NOMO-1 treated with dmso at 0.1 percent for 144 hours (cell line): Measurements from ENCODE around the gene FMO1.
"Not testable (repeated sequence)": the region's sequence is repeated elsewhere in the genome, so short reads cannot be mapped to it uniquely, and the experiment has no call there.

Source experiments
- DNase-seq: peaks from one replicate; lab custom pipeline; 2025; ENCODE audit not compliant: unreplicated experiment; lab: John Stamatoyannopoulos, UW

The FMO1 gene, protein sequence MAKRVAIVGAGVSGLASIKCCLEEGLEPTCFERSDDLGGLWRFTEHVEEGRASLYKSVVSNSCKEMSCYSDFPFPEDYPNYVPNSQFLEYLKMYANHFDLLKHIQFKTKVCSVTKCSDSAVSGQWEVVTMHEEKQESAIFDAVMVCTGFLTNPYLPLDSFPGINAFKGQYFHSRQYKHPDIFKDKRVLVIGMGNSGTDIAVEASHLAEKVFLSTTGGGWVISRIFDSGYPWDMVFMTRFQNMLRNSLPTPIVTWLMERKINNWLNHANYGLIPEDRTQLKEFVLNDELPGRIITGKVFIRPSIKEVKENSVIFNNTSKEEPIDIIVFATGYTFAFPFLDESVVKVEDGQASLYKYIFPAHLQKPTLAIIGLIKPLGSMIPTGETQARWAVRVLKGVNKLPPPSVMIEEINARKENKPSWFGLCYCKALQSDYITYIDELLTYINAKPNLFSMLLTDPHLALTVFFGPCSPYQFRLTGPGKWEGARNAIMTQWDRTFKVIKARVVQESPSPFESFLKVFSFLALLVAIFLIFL

DNA sequence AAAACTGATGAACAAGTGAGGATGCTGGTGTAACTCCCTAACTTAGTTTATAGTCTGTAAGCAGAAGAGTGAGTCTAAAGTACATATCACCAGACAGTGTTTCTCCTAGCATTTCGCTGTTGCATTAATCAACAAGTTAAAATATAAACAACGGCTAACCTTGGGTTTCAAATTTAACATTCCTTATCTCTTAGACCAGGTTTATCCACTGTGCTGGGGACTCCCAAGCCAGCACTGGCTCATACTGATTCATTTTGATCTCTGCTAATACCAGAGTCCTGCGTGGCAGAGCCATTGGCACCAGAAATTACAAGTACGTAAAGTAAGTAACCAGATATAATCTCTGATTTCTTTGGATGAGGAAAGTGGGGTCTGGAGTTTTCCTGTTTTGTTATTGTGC, at the start of gene FMO1:
Gene FMO1, plus strand, starts transcription at position 193 of the 400 bp plus-strand sequence. CDS start 9,594 bp downstream, outside the sequence.
- DNase-seq: no peak

DNA sequence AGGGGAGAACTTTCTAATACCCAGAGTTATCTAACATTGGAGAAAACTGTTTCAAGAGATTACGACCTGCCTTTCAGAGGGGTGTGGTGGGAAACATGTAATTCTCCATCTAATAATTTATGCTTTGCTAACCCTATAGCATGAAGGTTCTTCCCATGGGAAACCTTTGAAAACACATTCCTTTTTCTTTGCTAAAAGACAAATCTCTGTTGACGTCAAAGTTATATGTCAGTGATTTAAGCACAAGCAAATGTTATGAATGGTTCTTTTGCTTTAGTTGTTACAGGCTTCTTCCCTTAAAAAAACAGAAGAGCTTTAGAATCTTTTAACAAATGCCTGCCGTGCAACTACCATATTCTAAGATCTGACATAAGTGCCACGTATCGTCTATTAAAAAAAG, 44.0 kb upstream of the FMO1 start:
- no peak for DNase-seq

DNA sequence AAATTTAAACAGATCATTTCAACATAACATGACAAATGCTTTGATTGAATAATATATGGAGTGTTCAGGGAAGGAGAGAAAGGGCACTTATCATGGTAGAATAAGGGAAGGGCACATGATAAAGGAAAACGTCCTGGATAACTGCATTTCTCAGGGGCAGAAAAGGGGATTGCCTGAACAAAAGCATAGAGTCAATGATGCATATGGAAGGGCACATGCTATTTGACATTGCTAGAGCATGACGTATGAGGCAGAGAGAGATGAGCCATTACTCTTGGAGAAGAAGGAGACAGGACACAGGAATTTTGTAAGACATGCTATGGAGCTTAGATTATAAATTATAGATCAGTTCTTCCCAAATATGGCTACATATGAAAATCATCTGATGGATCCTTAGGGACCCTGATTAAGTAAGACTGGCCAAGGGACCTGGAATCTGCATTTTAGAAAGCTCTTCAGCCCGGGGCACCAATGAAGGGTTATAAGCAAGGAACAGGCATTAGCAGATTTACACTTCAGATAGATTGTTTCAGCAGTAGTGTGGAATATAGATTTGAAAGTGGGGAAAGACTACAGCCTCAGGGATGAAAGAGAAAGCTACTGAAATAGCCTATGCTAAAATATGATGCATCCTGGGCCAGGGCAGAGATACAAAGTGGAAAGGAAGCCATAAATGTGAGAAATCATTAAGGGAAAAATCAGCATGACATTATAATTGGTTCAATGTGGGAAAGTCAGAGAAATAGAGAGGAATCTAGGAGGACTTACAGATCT, 41.9 kb upstream of the FMO1 start:
- no peak for DNase-seq

DNA sequence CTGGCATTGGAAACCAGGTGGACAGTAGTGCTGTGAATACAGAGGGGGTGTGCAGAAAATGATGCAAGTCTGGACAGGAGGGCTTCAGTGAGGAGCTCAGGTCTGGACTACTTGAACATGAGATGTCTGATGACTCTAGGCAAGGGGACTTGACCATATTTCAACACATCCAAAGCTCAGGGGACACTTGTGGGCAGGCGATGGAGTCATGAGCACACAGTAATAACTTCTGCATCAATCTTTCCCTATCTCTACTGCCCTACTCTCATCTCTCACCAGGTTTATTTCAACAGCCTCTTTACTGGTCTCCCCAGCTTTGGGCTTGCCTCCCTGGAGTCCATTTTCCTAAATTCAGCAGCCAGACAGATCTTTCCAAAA, 41.3 kb upstream of the FMO1 start:
- no peak for DNase-seq

DNA sequence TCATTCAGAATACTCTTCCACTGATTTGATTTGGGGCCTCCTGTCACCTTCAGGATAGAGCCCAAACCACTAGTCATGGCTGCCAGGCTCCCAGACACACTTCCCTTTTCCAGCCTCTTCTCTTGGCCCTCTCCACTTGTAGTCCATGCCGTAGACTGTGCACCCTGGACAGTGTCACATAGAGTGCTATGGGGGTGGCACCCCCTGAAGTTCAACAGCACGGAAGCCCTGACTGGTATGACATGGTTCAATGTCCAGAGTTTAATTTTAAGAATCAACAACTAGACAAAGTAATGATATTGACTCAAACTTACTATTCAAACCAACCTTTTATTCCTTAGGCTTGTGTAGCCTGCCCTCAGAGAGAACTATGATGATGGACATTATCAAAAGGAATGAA, 40.9 kb upstream of the FMO1 start:
- no peak for DNase-seq

DNA sequence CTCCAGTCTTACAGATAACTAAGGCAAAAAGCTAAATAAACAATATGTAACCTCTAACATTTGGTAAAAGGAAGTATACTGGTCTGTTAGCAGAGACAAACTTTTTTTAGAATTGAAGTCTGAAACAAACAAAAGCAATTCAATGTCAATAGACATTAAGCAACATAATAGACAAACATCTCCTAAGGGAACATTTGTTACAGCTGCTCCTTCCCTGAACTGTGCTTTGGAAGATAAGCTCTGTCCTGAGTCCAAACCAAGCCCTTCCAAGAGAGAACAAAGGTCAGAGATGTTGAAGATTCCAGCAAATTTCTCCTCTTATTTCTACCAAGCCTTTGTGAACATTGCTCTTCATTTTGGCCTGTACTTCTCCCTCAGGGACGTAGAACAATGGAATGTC, 37.9 kb upstream of the FMO1 start:
- no peak for DNase-seq

DNA sequence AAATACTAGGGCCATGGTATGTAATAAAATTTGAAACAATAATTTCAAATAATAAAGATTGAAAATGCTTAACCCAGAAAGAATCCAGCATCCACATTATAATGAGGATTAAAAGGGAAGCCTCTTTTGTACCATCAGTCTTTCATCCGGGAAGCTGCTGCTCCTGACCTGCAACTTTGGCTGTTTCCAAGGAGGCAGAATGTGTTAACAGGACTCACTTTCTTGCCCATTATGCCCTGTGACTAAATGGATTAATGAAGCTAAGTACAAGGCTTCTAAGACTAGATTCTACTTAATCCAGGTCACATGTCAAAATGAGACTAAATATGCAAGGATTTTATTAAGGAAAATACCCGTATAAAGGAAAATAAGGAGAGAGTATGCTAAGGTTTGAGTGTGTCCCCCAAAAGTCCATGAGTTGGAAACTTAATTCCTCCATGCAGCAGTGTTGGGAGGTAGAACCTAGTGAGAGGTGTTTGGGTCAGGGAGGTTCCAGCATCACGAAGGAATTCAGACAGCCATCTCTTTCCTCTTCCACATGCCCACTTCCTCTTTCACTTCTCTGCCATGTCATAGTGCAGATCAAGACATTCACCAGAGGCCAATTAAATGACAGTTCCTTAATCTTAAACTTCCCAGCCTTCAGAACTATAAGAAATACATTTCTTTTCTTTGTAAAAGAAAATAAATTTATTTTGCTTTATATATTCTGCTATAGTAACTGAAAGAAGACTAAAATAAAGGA, 35.5 kb upstream of the FMO1 start:
- DNase-seq: peak; percentile 79

DNA sequence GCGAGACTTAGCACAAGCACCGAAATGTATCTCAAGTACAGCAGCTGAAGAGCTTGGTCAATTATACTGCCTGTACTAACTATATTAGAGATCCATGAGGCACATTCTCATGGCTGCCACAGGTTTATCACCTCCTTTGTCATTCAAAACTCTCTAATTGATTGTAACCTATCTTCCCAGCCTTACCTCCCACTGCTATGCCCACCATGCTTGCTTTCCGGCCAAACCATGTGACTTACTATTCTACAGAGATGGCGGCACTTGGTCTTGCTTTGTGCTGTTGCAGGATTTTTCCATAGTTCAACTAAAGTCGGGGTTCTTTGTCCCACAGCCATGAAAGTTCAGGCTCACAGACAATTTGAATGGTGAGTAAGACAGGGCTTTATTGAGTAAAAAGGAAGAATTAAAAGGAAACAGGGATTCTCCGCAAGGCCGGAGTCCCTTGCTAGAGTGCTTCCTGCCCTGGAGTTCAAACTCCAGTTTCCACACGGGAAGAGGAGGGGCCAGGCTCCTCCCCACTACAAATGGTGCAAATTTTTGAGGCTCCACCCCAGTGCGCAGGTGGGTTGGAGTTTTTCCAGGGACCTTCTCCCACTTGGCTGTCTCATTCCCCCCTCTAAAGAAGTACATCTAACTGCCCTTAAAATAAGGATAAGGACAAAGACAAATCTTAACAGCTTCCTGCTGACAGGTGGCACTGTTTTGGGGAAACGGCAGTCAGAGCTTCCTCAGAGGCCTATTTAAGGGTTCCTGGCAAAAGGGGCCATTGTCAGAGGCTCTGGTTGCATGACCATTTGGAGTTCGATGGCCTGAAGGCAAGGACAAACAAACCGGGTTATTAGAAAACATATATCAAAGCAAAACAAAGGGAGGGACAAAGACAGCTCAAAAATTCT, 34.5 kb upstream of the FMO1 start:
- DNase-seq: no peak

DNA sequence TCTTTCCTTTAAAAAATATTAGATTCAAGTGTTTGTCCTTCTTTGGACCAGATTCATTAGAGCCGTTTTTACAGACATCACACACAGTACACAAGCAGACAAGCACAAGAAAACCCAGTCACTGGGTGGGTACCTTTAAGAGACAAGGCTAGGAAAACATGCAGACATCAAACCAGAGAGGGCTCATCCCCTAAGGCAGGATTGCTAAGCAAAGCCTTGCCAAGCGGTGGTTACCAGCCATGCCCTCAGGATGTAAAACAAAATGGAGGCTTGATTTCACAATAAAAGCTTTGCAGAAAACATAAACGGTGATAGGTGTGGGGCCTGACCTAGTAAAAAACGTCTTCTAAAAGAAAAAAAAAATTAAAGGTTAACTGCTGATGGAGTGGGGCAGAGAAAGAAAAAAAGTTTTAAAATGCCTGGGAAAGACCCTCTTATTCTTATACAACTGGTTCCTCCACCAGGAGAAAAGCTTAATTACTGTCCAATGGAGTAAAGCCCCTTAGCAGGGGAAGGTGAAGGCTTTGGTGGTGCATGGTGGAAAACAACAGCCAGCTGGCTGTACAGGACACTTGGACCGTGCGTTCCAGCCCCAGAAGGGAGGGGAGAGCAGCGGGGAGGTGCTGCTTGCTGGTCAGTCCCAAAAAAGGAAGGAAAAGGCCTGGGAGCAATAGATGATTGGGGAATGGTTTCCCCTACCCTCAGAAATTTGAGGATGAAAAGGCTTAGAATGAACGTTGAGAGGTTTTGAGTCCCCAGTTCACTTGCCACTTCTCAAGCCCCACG, 30.4 kb upstream of the FMO1 start:
- DNase-seq: no peak

DNA sequence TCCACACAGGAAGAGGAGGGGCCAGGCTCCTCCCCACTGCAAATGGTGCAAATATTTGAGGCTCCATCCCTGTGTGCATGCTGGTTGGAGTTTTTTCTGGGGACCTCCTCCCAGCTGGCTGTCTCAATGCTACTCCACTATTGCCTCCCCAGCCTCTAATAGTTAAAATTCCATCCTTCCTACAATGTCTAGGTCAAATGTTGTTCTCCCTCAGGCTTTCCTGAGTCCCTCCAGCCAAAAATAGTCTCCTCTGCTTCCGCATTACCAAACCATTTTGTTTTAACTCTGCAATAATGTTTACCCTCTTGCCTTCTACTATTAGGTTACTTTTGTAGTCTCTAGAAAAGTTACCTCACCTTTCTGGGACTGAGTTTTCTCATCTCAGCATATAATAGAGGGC, 29.6 kb upstream of the FMO1 start:
- no peak for DNase-seq

DNA sequence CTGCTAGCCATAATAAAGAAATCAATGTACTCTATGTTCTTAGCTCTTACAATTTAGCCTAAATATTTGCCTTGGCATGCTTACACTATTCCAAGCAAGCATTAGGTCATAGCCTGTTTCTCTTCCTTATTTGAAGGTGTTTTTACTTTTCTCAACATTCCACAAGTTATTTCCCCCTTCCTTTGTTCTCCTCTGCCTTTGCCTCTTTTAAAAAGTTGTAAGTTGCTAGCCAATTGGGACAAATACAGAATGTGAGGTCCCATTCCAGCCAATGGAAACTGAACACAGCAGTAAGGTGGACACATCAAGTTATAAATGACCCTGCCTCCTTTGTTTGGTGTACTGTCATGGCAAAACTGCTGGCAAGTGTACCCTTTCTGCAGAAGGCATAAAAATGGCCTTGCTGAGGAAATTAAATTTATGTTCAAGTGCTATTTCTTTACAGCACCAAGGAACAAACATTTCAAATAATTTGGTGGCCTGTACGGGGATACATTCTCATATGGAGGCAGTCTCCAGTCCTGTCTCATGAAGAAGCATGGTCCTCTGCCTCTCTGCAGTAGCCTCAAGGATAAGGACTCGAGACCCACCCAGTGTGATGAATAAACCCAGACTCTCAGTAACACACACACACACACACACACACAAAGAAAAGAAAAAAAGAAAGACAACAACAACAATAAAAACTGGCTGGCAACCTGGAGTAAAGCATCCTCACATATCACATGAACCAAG, 28.8 kb upstream of the FMO1 start:
- no peak for DNase-seq

DNA sequence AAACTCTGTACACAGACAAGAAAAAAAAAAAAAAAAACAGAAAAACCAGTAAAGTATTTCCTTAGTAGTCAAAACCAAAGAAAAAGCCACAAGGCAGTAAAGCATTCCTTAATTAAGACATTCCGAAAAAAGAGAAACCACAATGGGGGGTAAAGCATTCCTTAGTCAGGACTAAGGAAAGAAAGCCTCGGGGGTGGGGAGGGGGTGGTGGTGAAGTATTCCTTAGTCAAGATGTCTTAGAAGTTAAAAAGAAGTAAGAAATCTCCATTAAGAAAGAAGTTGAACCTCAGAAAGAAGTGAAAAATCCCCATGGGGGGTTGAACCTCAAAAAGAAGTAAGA, 28.2 kb upstream of the FMO1 start:
- no peak for DNase-seq

DNA sequence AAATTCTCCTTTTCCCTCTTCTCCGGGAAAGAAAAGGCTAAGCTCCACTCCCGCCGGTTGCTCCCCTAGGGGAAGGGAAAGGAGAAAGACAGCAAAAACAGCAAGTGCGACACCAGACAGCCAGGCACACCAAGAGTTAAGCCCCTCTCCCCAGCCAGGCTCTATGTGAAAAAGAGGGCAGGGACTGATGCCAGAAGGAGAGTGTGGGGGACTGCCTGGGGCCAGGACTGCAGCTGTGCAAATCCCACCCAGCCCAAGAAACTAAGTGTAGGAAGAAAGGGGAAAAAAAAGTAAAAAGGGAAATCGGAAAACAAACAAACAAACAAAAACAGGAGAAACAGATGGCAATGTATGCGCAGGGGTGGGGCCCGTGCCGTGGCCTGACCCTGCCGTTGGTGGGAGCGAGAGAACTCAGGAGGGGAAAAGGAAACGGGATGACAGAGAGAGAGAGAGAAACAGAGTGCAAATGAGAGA, 27.7 kb upstream of the FMO1 start:
- DNase-seq: no peak

DNA sequence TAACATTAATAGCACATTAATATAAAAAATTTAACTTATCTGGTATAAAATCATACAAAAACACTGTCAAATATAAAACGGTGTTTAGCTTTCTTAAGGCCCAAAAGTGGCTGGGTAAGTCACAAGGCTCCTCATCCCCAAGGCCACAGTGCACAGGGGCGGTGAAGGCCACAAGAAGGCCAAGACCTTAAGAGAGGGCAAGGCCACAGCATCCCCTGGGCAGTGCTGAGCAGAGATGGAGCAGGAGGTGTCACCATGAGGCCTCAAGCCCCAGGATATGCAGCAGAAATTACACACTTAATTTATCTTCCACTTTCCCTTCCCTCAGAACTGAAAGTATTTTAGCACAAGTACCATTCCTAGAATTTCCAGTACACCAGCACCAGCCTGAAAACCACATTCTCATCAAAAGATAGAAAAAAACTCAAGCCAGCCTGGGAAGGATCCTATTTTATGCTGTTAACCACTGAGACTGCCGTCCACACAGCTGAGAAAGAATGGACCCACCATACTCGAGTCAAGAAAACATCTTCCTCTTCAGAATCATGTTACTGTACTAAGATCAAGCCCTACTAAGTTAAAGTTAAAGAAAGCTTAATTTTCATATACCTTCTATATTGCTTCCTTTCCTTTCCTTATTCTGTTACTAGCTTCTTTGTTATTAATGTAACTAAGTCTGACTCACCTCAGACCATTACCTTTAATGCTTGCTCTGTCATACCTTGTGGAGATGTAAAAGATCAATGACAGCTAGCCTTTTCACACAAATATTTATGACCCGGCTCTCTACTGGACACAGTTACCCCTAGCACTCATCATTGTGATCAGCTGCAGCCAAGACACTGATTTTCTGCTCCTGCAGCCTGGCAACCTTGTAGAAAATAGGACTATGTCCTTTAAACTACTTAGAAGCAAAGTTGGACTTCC, 26.4 kb upstream of the FMO1 start:
- DNase-seq: no peak

DNA sequence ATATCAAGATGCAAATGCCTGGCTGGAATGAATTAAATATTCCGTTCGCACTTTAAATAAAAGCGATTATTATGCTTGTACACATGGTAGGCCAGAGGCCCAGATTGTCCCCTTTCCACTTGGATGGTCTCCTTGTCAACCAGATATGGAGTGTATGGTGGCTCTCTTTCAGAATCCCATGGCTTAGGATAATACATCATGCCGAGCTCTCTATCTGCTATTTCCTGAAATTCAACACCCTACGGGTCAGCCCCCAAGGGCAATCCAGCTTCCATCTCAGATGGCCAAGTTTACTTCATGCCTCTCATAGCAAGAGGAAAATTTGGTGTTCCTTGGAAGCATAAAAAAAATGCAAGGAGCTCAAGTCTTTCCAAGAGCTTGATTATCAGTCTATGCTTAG, 25.4 kb upstream of the FMO1 start:
- DNase-seq: no peak

DNA sequence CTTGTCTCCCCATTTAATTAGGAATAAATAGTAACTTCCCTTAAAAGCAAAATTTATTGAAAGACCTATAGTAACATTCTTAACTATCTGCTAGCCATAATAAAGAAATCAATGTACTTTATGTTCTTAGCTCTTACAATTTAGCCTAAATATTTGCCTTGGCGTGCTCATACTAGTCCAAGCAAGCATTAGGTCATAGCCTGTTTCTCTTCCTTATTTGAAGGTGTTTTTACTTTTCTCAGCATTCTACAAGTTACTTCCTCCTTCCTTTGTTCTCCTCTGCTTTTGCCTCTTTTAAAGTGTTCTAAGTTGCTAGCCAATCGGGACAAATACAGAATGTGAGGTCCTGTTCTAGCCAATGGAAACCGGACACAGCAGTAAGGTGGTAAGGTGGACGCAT, 24.0 kb upstream of the FMO1 start:
- DNase-seq: not testable (repeated sequence)

DNA sequence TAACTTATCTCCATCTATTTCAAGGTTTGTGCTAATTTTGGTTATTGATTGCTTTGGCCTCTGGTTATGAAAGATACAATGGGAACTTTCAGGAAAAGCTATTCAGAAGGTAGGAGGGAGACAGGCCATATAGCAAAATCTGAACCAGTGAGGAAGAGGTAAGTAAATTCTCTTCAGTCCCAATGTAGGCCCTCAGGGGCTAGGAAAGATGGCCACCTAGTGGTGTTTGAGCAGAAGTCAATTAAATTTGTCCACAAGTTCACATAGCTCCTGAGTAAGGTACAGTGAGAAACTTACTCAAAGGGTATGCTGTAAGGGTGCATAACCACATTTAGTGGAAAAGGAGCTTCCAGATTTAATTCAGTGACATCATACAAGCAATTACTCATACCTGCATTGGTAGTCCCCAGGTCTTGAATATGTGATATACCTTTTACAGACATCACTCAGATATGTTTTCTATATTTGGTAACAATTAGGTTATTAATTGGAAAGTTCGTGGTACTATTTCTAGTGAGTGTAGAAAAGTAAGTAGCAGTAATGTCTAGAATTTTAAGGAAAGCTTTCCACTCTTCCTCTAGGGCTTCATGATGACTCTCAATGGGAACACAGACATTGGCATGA, 21.4 kb upstream of the FMO1 start:
- peak; percentile 13 for DNase-seq

DNA sequence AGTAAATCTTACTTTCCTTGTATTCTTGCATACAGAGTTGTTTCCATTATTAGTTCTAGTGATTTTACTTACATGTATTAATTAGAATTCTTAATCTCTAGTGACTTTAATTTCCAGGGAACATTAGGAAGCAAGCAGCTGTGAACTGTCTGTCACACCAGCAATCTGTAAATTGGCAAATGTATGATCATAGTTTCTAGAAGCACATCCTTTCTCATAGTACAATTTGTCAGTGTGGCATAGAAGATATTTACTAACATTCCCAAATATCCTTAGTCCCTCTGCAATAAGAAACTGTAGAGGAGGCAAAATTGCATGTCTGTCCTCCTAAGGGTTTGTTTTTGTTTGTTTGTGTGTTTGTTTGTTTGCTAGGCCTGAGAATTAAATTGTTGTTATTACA, 17.0 kb upstream of the FMO1 start:
- DNase-seq: no peak
